HG03045 (cell line): ENCODE measurements around the gene SLC39A6.
A peak's percentile ranks its signal among the peaks of the same experiment; 100 is the strongest.
"Not testable (repeated sequence)": the region's sequence is repeated elsewhere in the genome, so short reads cannot be mapped to it uniquely, and the experiment has no call there.

Source experiments
- ATAC-seq: cut with Tn5 transposase; IDR thresholded peaks from one replicate; pipeline ENCODE4 v1.9.1; 2021; ENCODE audit warnings: mild to moderate bottlenecking, moderate library complexity; ENCODE audit not compliant: unreplicated experiment

Gene SLC39A6

GRCh38 chr18:36101943-36102342 is 27.2 kb downstream of the SLC39A6 start:
- ATAC-seq = no peak

- no peak for ATAC-seq
Measured at GRCh38 chr18:36099311-36099710, 29.8 kb downstream of the SLC39A6 start.

GRCh38 chr18:36096955-36097354 is 32.2 kb downstream of the SLC39A6 start:
- no peak for ATAC-seq

GRCh38 chr18:36095936-36096519 is 33.1 kb downstream of the SLC39A6 start:
- ATAC-seq = no peak

- ATAC-seq = no peak
Measured at GRCh38 chr18:36094431-36094830, 34.7 kb downstream of the SLC39A6 start.

GRCh38 chr18:36092116-36092515 is 37.0 kb downstream of the SLC39A6 start:
- not testable (repeated sequence) for ATAC-seq

GRCh38 chr18:36089001-36089400 is 40.1 kb downstream of the SLC39A6 start:
- no peak for ATAC-seq

GRCh38 chr18:36088256-36088655 is 40.9 kb downstream of the SLC39A6 start:
- ATAC-seq = no peak

GRCh38 chr18:36086186-36086585 is 43.0 kb downstream of the SLC39A6 start:
- ATAC-seq = no peak

- no peak for ATAC-seq
Measured at GRCh38 chr18:36085195-36085594, 43.9 kb downstream of the SLC39A6 start.

GRCh38 chr18:36083729-36084128 is 45.4 kb downstream of the SLC39A6 start:
- no peak for ATAC-seq

GRCh38 chr18:36081118-36081517 is 48.0 kb downstream of the SLC39A6 start:
- not testable (repeated sequence) for ATAC-seq

- ATAC-seq = no peak
Measured at GRCh38 chr18:36078751-36079529, 50.2 kb downstream of the SLC39A6 start.

- ATAC-seq = not testable (repeated sequence)
Measured at GRCh38 chr18:36077764-36078163, 51.4 kb downstream of the SLC39A6 start.

- no peak for ATAC-seq
Measured at GRCh38 chr18:36075862-36076587, 53.1 kb downstream of the SLC39A6 start.

- no peak for ATAC-seq
Measured at GRCh38 chr18:36074435-36074834, 54.7 kb downstream of the SLC39A6 start.

GRCh38 chr18:36073676-36074075 is 55.5 kb downstream of the SLC39A6 start:
- ATAC-seq = no peak

- not testable (repeated sequence) for ATAC-seq
Measured at GRCh38 chr18:36072406-36072805, 56.7 kb downstream of the SLC39A6 start.

GRCh38 chr18:36067055-36067957 is 61.8 kb downstream of the SLC39A6 start, which contains the start of gene RPRD1A:
Gene RPRD1A (minus strand): TSS chr18:36067559. CDS start chr18:36067404, 155 bp downstream.
- ATAC-seq = peak; percentile 95

GRCh38 chr18:36066686-36067054 is 62.5 kb downstream of the SLC39A6 start:
- no peak for ATAC-seq

GRCh38 chr18:36066001-36066400 is 63.1 kb downstream of the SLC39A6 start:
- no peak for ATAC-seq
